IMR-90 (cell line): ENCODE measurements around the gene DRD4. TPM values are rescaled to one million over a fixed set of nuclear protein-coding genes. Genes with fewer than 3 reads are reported as not detected.

Experiments used
- ATAC-seq: fragments of 200-7000 bp; cut with Tn5 transposase; 2 replicates; pipeline ENCODE4 v1.9.1; 2020; ENCODE audit warnings: low read depth, mild to moderate bottlenecking, moderate library complexity
- BruUV-seq: library from RNA; stranded (reverse); fragments of 400-500 nt; replicated peaks from 2 replicates; lab custom pipeline; 2021; lab: Mats Ljungman, UMichigan
- CTCF ChIA-PET: fragments of 300-600 bp; formaldehyde crosslinking; extraction: SDS; loops from one replicate; lab custom pipeline; 2021; ENCODE audit warnings: antibody characterized with exemption; lab: Yijun Ruan, JAX
- POLR2A ChIA-PET: fragments of 300-600 bp; sonication (Branson Sonifier 250); formaldehyde crosslinking; loops from one replicate; lab custom pipeline; 2022; ENCODE audit warnings: antibody characterized with exemption; ENCODE audit not compliant: unreplicated experiment; lab: Charles Lee
- DNase-seq: peaks from one replicate; pipeline ENCODE4 v3.0.0; 2013
- H2AFZ ChIP-seq: replicated peaks from 2 replicates; pipeline ENCODE3; 2013; ENCODE audit warnings: low read length, mild to moderate bottlenecking; ENCODE audit not compliant: poor library complexity
- H2AK5ac ChIP-seq: 2 replicates; pipeline ENCODE4 v1.6.1; 2013; ENCODE audit warnings: low read depth, low read length, inconsistent platforms
- H2AK9ac ChIP-seq: replicated peaks from 2 replicates; pipeline ENCODE3; 2013; ENCODE audit warnings: mild to moderate bottlenecking, low read depth, low read length, moderate library complexity; ENCODE audit not compliant: poor library complexity
- H2BK120ac ChIP-seq: 2 replicates; pipeline ENCODE4 v1.6.1; 2013; ENCODE audit warnings: low read depth, low read length, inconsistent platforms
- H2BK15ac ChIP-seq: 3 replicates; pipeline ENCODE4 v1.6.1; 2013; ENCODE audit warnings: low read depth, low read length, inconsistent platforms
- H2BK20ac ChIP-seq: 2 replicates; pipeline ENCODE4 v1.6.1; 2013; ENCODE audit warnings: low read depth, mild to moderate bottlenecking, inconsistent platforms, low read length, moderate library complexity
- H2BK5ac ChIP-seq: 2 replicates; pipeline ENCODE4 v1.6.1; 2013; ENCODE audit warnings: mild to moderate bottlenecking, low read depth, low read length, inconsistent platforms; ENCODE audit not compliant: poor library complexity, severe bottlenecking
- H3K14ac ChIP-seq: replicated peaks from 2 replicates; pipeline ENCODE4 v1.6.1; 2013; ENCODE audit warnings: low read depth, low read length, inconsistent platforms
- H3K18ac ChIP-seq: 2 replicates; pipeline ENCODE4 v1.6.1; 2013; ENCODE audit warnings: low read depth, low read length, control low read depth
- H3K23ac ChIP-seq: 2 replicates; pipeline ENCODE4 v1.6.1; 2013; ENCODE audit warnings: low read depth, low read length, inconsistent platforms
- H3K27ac ChIP-seq: 2 replicates; pipeline ENCODE4 v1.5.1; 2013; ENCODE audit warnings: mild to moderate bottlenecking, control low read depth, low read length; ENCODE audit not compliant: insufficient read depth
- H3K27me3 ChIP-seq: 2 replicates; pipeline ENCODE4 v1.6.1; 2013; ENCODE audit warnings: low read length; ENCODE audit not compliant: control insufficient read depth, insufficient read depth
- H3K36me3 ChIP-seq: 2 replicates; pipeline ENCODE4 v1.6.1; 2013; ENCODE audit warnings: low read length, mixed read lengths; ENCODE audit not compliant: control insufficient read depth, insufficient read depth
- H3K4ac ChIP-seq: 2 replicates; pipeline ENCODE4 v1.6.1; 2013; ENCODE audit warnings: low read depth, low read length, inconsistent platforms
- H3K4me1 ChIP-seq: 2 replicates; pipeline ENCODE4 v1.6.1; 2013; ENCODE audit warnings: low read length, mixed read lengths; ENCODE audit not compliant: control insufficient read depth, insufficient read depth
- H3K4me2 ChIP-seq: 2 replicates; pipeline ENCODE4 v1.6.1; 2013; ENCODE audit warnings: low read depth, mild to moderate bottlenecking, control low read depth, low read length, moderate library complexity
- H3K4me3 ChIP-seq: 2 replicates; pipeline ENCODE4 v1.5.1; 2013; ENCODE audit warnings: low read depth, mild to moderate bottlenecking, control low read depth, low read length, moderate library complexity; ENCODE audit not compliant: insufficient read depth
- H3K56ac ChIP-seq: 2 replicates; pipeline ENCODE4 v1.6.1; 2013; ENCODE audit warnings: low read length, inconsistent platforms; ENCODE audit not compliant: insufficient read depth; ENCODE audit errors: extremely low read depth
- H3K79me1 ChIP-seq, 2 experiments: 2 replicates each; pipeline ENCODE4 v1.6.1; 2013; ENCODE audit warnings: low read length in 2 of 2, inconsistent platforms in 1 of 2, low read depth in 1 of 2
- H3K9ac ChIP-seq: 2 replicates; pipeline ENCODE4 v1.6.1; 2013; ENCODE audit warnings: low read depth, low read length, control low read depth
- H3K9me1 ChIP-seq: 2 replicates; pipeline ENCODE4 v1.6.1; 2013; ENCODE audit warnings: low read length, inconsistent platforms; ENCODE audit not compliant: insufficient read depth
- H3K9me3 ChIP-seq: 2 replicates; pipeline ENCODE4 v1.6.1; 2013; ENCODE audit warnings: low read length; ENCODE audit not compliant: control insufficient read depth, insufficient read depth
- H4K20me1 ChIP-seq: 2 replicates; pipeline ENCODE4 v1.6.1; 2013; ENCODE audit warnings: low read length, inconsistent platforms; ENCODE audit not compliant: insufficient read depth
- H4K5ac ChIP-seq: 2 replicates; pipeline ENCODE4 v1.6.1; 2013; ENCODE audit warnings: mild to moderate bottlenecking, low read depth, low read length, control low read depth
- H4K8ac ChIP-seq, 2 experiments: 2 replicates each; pipeline ENCODE4 v1.6.1; 2013; ENCODE audit warnings: low read depth in 2 of 2, low read length in 2 of 2, control low read depth in 1 of 2, inconsistent platforms in 1 of 2
- H4K91ac ChIP-seq: 2 replicates; pipeline ENCODE4 v1.6.1; 2013; ENCODE audit warnings: low read depth, low read length, inconsistent platforms; ENCODE audit not compliant: insufficient read depth
- BHLHE40 ChIP-seq: fragments of 150-350 bp; IDR thresholded peaks from 2 replicates; pipeline ENCODE4 v1.6.1; 2016; ENCODE audit warnings: mild to moderate bottlenecking, low read depth, low read length
- CEBPB ChIP-seq: IDR thresholded peaks from 2 replicates; pipeline ENCODE4 v1.6.1; 2012; ENCODE audit warnings: low read depth, low read length, improper control_type of control experiment
- CTCF ChIP-seq: conservative IDR thresholded peaks from 2 replicates; pipeline ENCODE4 v1.5.1; 2012; ENCODE audit warnings: mild to moderate bottlenecking, low read depth, low read length, improper control_type of control experiment
- ELK1 ChIP-seq: fragments of 150-350 bp; IDR thresholded peaks from 2 replicates; pipeline ENCODE4 v1.6.1; 2016; ENCODE audit warnings: low read depth, mild to moderate bottlenecking, low read length, moderate library complexity, borderline replicate concordance
- FOS ChIP-seq: fragments of 150-350 bp; IDR thresholded peaks from 2 replicates; pipeline ENCODE4 v1.6.1; 2016; ENCODE audit warnings: low read depth, low read length
- MAFK ChIP-seq: IDR thresholded peaks from 2 replicates; pipeline ENCODE4 v1.6.1; 2012; ENCODE audit warnings: low read depth, low read length, improper control_type of control experiment
- MXI1 ChIP-seq: IDR thresholded peaks from 2 replicates; pipeline ENCODE4 v1.6.1; 2012; ENCODE audit warnings: low read depth, mild to moderate bottlenecking, low read length, moderate library complexity, borderline replicate concordance
- RAD21 ChIP-seq: IDR thresholded peaks from 2 replicates; pipeline ENCODE4 v1.6.1; 2012; ENCODE audit warnings: low read length, improper control_type of control experiment
- RCOR1 ChIP-seq: IDR thresholded peaks from 2 replicates; pipeline ENCODE4 v1.6.1; 2012; ENCODE audit warnings: mild to moderate bottlenecking, low read length, improper control_type of control experiment; ENCODE audit not compliant: insufficient replicate concordance
- RFX5 ChIP-seq: IDR thresholded peaks from 2 replicates; pipeline ENCODE4 v1.8.0; 2012; ENCODE audit warnings: low read depth, mild to moderate bottlenecking, low read length, moderate library complexity
- USF2 ChIP-seq: fragments of 150-350 bp; IDR thresholded peaks from 2 replicates; pipeline ENCODE4 v1.6.1; 2017; ENCODE audit warnings: mild to moderate bottlenecking, antibody characterized with exemption, low read length, low read depth
- WGBS, 2 experiments: methylation state at CpG; one replicate each; pipeline versions ENCODE4 v1.1.5 to v1.1.7; 2013; ENCODE audit warnings: missing lambda C conversion rate in 2 of 2; ENCODE audit not compliant: insufficient read length in 1 of 2; ENCODE audit errors: extremely low coverage in 2 of 2; 5-methylcytosine and 5-hydroxymethylcytosine counted together
- dilution Hi-C: fragments of 300-500 bp; cut with HindIII; formaldehyde crosslinking; loops from one replicate; pipeline ENCODE4 v1.14.3; 2018; ENCODE audit warnings: low sequenced_read_pairs; ENCODE audit not compliant: unreplicated experiment
- in situ Hi-C: fragments of 300-500 bp; cut with MboI; formaldehyde crosslinking; loops from 3 replicates; pipeline ENCODE4 v1.14.3; 2019; ENCODE audit warnings: low sequenced_read_pairs, inconsistent platforms, mixed read lengths
- intact Hi-C: fragments of 100-400 bp; cut with micrococcal nuclease; formaldehyde crosslinking; loops from 2 replicates; pipeline ENCODE4 v1.10.0; 2022
- polyA plus RNA-seq, 3 experiments: library from polyadenylated mRNA; depleted of rRNA; stranded (reverse); fragments of >200 nt; gene quantifications; 2 replicates each; pipeline ENCODE4 v1.2.3, GENCODE V29; 2012; ENCODE audit warnings: low replicate concordance in 1 of 3
- total RNA-seq: library from RNA; depleted of rRNA; stranded (reverse); fragments of >200 nt; gene quantifications from 2 replicates; pipeline ENCODE4 v1.2.3, GENCODE V29; 2012

DRD4 gene
- total and polyA plus RNA-seq, 2 of the 4 experiments (the other 2 are of a cell fraction), result not detected

- TF ChIP-seq USF2, result no peak
These were observed 19.0 kb upstream of the DRD4 start (continued) for GRCh38 chr11:617912-618682.

GRCh38 chr11:618856-619627 lies 18.0 kb upstream of the DRD4 start:
- dilution Hi-C loops (no loop called here), in situ Hi-C loops (no loop called here), intact Hi-C loops (no loop called here)
- Histone ChIP-seq H3K9me3 (no peaks in the 10 kb centered on the region), H2AFZ (no peak overlapping the region), H3K56ac (no peak overlapping the region), H3K4me3 (no peak overlapping the region), H3K9me1 (0 out of 2 replicates have a peak, but pooled peaks cover 3% of the 10 kb centered on the region), H2BK20ac (no peak overlapping the region), H2BK15ac (no peak overlapping the region), H3K4me2 (no peak overlapping the region), H2AK5ac (no peak overlapping the region), H4K91ac (no peak overlapping the region), H3K23ac (no peak overlapping the region), H3K79me1 (peaks cover 2 to 25% of the 10 kb centered on the region in 2 experiments; a peak in 3 of 4 replicates), H3K18ac (no peak overlapping the region), H3K36me3 (peaks cover 8% of the 10 kb centered on the region; the same call in 1 of the 2 replicates), H2AK9ac (no peak overlapping the region), H4K8ac (no peak overlapping the region), H4K20me1 (peaks cover 12% of the 10 kb centered on the region), H3K4me1 (peaks cover 4% of the 10 kb centered on the region; the same call in 1 of the 2 replicates), H3K4ac (no peak overlapping the region), H3K9ac (no peak overlapping the region), H4K5ac (no peak overlapping the region), H3K27ac (no peak overlapping the region), H2BK5ac (no peak overlapping the region), H3K14ac (no peak overlapping the region), H2BK120ac (no peak overlapping the region), H3K27me3 (no peaks in the 10 kb centered on the region)
- ChIA-PET CTCF (no interaction called here), POLR2A (no interaction called here)
- DNase-seq, result no peak
- no TSS peak for BruUV-seq
- no peak for ATAC-seq
- WGBS, 2 experiments, result no CpG with 5 or more reads among the region's 24 CpGs
- TF ChIP-seq RCOR1, result no peak
- TF ChIP-seq FOS, result no peak
- TF ChIP-seq CTCF, result no peak
- no peak for TF ChIP-seq CEBPB
- TF ChIP-seq MAFK, result no peak
- TF ChIP-seq RAD21, result no peak
- no peak for TF ChIP-seq BHLHE40
- TF ChIP-seq MXI1, result no peak
- no peak for TF ChIP-seq RFX5
- no peak for TF ChIP-seq ELK1
